Measurements from ENCODE around the gene SOD2.

DNA sequence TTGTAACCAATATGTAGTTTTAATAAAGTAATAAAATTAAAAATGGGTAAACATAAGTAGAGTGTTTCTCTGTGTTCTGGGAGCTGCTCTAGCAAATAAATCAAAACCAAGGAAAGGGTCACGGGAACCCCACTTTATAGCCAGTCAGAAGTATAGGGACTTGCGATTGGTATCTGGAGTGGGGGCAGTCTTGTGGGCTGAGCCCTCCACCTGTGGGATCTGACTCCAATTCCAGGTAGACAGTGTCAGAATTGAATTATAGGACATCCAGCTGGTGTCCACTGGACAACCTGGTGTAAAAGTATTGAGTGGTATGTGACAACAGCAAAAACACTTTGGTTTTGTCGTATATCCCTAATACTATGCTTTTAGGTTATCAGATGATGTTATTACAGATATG is 14.5 kb downstream of the SOD2 start:
- TF ChIP-seq, protein P1, sequence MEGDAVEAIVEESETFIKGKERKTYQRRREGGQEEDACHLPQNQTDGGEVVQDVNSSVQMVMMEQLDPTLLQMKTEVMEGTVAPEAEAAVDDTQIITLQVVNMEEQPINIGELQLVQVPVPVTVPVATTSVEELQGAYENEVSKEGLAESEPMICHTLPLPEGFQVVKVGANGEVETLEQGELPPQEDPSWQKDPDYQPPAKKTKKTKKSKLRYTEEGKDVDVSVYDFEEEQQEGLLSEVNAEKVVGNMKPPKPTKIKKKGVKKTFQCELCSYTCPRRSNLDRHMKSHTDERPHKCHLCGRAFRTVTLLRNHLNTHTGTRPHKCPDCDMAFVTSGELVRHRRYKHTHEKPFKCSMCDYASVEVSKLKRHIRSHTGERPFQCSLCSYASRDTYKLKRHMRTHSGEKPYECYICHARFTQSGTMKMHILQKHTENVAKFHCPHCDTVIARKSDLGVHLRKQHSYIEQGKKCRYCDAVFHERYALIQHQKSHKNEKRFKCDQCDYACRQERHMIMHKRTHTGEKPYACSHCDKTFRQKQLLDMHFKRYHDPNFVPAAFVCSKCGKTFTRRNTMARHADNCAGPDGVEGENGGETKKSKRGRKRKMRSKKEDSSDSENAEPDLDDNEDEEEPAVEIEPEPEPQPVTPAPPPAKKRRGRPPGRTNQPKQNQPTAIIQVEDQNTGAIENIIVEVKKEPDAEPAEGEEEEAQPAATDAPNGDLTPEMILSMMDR (IDR thresholded peaks at IDR 0.05) = no peak
- TF ChIP-seq POLR2A (IDR thresholded peaks at IDR 0.05) = no peak

Measured in heart left ventricle (tissue), 13 donors.